HL-60 (cell line): ENCODE data around the gene ITGAE.

Experiments used
- DNase-seq, 2 experiments: peaks; one replicate each; pipeline ENCODE4 v3.0.0-alpha.2; 2010 to 2020; ENCODE audit warnings: low read depth in 1 of 2, low spot score in 1 of 2
- H3K27ac ChIP-seq: fragments of 250-450 bp; sonication (Bioruptor Pico); replicated peaks from 2 replicates; pipeline ENCODE4 v1.5.1; 2020; ENCODE audit warnings: mild to moderate bottlenecking, moderate library complexity
- H3K27me3 ChIP-seq: fragments of 250-450 bp; sonication (Bioruptor Pico); 2 replicates; pipeline ENCODE4 v1.5.1; 2021; ENCODE audit warnings: mild to moderate bottlenecking, moderate library complexity; ENCODE audit not compliant: insufficient read depth, poor library complexity, severe bottlenecking
- H3K4me3 ChIP-seq: replicated peaks from 2 replicates; pipeline ENCODE4 v1.5.1; 2011; ENCODE audit warnings: mild to moderate bottlenecking, control low read depth, low read length; ENCODE audit not compliant: insufficient read depth
- GABPA ChIP-seq: IDR thresholded peaks from 2 replicates; pipeline ENCODE4 v1.6.1; 2012; ENCODE audit warnings: low read depth
- POLR2AphosphoS5 ChIP-seq: IDR thresholded peaks from 2 replicates; pipeline ENCODE4 v1.6.1; 2012; ENCODE audit warnings: low read depth
- SPI1 ChIP-seq: IDR thresholded peaks from 2 replicates; pipeline ENCODE4 v1.6.1; 2012; ENCODE audit warnings: low read depth, mild to moderate bottlenecking, borderline replicate concordance
- TF ChIP-seq, protein P1 (sequence below): IDR thresholded peaks from one replicate; pipeline ENCODE4 v1.5.1; 2011; ENCODE audit warnings: low read length, control low read depth, inconsistent platforms; ENCODE audit not compliant: insufficient read depth
- TF ChIP-seq, protein P2 (sequence below): IDR thresholded peaks from 2 replicates; pipeline ENCODE4 v1.6.1; 2012; ENCODE audit warnings: low read depth; ENCODE audit not compliant: insufficient replicate concordance

The ITGAE gene

DNA sequence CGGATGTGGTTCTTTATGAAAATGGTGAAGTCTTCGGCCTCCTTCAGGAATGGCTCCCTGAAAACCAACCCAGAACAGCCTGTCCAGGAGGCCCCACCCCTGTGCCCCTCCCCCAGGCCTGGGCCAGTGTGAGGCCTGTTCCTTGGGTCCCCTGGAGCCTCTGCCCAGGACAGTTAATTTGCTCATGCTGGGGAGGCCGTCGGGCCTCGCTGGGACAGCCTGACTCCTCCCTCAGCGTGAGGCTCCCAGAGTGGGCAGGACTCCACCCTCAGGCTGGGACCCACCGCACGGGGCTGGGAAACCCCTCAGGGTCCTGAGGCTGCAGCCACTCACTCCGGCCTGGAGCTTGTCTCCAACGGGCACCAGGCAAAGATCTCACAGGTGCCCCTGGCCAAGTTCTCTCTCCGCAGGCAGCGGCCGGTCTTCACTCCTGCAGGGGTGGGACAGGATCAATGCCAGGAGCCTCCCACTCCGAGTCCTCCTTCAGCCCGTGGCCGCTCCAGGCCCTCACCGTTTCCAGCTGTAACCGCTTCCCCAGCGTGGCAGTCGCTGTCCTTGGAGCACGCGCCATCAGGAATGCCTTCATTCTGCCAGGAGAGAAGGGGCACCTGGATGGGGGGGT is 110.8 kb downstream of the ITGAE start:
- Histone ChIP-seq H3K4me3 (no peak overlapping the region), H3K27me3 (no peaks in the 10 kb centered on the region), H3K27ac (no peak overlapping the region)
- TF ChIP-seq SPI1 (no peak), POLR2AphosphoS5 (no peak), GABPA (no peak)
- TF ChIP-seq, protein P1, sequence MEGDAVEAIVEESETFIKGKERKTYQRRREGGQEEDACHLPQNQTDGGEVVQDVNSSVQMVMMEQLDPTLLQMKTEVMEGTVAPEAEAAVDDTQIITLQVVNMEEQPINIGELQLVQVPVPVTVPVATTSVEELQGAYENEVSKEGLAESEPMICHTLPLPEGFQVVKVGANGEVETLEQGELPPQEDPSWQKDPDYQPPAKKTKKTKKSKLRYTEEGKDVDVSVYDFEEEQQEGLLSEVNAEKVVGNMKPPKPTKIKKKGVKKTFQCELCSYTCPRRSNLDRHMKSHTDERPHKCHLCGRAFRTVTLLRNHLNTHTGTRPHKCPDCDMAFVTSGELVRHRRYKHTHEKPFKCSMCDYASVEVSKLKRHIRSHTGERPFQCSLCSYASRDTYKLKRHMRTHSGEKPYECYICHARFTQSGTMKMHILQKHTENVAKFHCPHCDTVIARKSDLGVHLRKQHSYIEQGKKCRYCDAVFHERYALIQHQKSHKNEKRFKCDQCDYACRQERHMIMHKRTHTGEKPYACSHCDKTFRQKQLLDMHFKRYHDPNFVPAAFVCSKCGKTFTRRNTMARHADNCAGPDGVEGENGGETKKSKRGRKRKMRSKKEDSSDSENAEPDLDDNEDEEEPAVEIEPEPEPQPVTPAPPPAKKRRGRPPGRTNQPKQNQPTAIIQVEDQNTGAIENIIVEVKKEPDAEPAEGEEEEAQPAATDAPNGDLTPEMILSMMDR, result no peak
- TF ChIP-seq, protein P2, sequence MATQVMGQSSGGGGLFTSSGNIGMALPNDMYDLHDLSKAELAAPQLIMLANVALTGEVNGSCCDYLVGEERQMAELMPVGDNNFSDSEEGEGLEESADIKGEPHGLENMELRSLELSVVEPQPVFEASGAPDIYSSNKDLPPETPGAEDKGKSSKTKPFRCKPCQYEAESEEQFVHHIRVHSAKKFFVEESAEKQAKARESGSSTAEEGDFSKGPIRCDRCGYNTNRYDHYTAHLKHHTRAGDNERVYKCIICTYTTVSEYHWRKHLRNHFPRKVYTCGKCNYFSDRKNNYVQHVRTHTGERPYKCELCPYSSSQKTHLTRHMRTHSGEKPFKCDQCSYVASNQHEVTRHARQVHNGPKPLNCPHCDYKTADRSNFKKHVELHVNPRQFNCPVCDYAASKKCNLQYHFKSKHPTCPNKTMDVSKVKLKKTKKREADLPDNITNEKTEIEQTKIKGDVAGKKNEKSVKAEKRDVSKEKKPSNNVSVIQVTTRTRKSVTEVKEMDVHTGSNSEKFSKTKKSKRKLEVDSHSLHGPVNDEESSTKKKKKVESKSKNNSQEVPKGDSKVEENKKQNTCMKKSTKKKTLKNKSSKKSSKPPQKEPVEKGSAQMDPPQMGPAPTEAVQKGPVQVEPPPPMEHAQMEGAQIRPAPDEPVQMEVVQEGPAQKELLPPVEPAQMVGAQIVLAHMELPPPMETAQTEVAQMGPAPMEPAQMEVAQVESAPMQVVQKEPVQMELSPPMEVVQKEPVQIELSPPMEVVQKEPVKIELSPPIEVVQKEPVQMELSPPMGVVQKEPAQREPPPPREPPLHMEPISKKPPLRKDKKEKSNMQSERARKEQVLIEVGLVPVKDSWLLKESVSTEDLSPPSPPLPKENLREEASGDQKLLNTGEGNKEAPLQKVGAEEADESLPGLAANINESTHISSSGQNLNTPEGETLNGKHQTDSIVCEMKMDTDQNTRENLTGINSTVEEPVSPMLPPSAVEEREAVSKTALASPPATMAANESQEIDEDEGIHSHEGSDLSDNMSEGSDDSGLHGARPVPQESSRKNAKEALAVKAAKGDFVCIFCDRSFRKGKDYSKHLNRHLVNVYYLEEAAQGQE, result no peak
- DNase-seq, result no peak

DNA sequence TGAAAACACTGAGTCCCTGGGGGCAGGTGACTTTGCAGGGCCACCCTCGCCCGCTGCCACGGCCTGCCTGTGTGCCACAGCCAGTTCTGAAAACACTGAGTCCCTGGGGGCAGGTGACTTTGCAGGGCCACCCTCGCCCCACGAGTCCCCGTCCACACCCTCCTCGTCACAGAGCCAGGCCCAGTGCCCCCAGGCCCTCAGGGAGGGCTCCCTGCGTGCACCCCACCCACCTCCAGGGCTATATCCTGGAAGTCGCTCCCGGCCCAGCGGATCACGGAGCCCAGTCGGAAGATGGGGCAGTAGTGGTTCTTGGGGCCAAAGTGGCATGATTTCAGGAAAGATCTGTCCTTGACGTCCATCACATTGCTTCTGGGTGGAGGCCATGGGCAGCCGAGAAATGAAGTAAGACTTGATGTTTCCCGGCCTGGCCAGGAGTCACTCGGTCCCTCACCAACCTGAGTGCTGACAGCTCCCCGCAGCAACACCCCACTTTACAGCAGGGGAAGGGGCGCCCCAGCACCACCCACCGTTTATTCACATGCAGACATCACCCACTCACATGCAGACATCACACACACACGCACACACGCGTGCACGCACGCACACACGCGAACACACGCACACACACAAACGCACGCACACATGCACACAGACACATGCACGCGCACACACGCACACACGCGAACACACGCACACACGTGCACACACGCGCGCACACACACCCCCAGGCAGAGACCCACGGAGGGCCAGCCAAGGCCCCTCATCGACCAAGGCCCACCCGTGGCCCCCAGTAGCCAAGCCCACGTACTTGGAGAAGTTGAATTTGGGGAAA is 111.5 kb downstream of the ITGAE start:
- no peak for DNase-seq
- H3K4me3 ChIP-seq, result no peak overlapping the region
- TF ChIP-seq, protein P1, result no peak
- TF ChIP-seq SPI1 (no peak), GABPA (no peak), POLR2AphosphoS5 (no peak)
- TF ChIP-seq, protein P2, result no peak
- H3K27ac ChIP-seq, result no peak overlapping the region
- no peaks in the 10 kb centered on the region for H3K27me3 ChIP-seq

GRCh38 chr17:3688852-3689261 is 112.1 kb downstream of the ITGAE start:
- no peak overlapping the region for H3K4me3 ChIP-seq
- DNase-seq, result no peak

More at GRCh38 chr17:3688852-3689261, 112.1 kb downstream of the ITGAE start:
- no peaks in the 10 kb centered on the region for H3K27me3 ChIP-seq
- TF ChIP-seq POLR2AphosphoS5 (no peak), SPI1 (no peak), GABPA (no peak)
- TF ChIP-seq, protein P2, result no peak
- TF ChIP-seq, protein P1, result no peak
- H3K27ac ChIP-seq, result no peak overlapping the region
